ENCODE data around the gene HOXC11.

HOXC11 gene

GRCh38 chr12:53944209-53944608 is 28.7 kb upstream of the HOXC11 start:
- no peak for DNase-seq

- no peak for DNase-seq
Measured at GRCh38 chr12:53944907-53945847, 27.7 kb upstream of the HOXC11 start.

- no peak for DNase-seq
Measured at GRCh38 chr12:53947743-53948142, 25.2 kb upstream of the HOXC11 start.

GRCh38 chr12:53948650-53949593 is 24.0 kb upstream of the HOXC11 start:
- DNase-seq, result no peak

GRCh38 chr12:53949631-53950436 is 23.1 kb upstream of the HOXC11 start:
- no peak for DNase-seq

- DNase-seq, result no peak
Measured at GRCh38 chr12:53950437-53950773, 22.5 kb upstream of the HOXC11 start.

GRCh38 chr12:53950789-53951576 is 21.9 kb upstream of the HOXC11 start:
- no peak for DNase-seq

- DNase-seq, result no peak
Measured at GRCh38 chr12:53951577-53952334, 21.2 kb upstream of the HOXC11 start.

GRCh38 chr12:53952335-53952694 is 20.6 kb upstream of the HOXC11 start:
- no peak for DNase-seq

GRCh38 chr12:53952871-53953734 is 19.8 kb upstream of the HOXC11 start:
- DNase-seq, result no peak

GRCh38 chr12:53953831-53954693 is 18.9 kb upstream of the HOXC11 start:
- no peak for DNase-seq

- no peak for DNase-seq
Measured at GRCh38 chr12:53954694-53955035, 18.3 kb upstream of the HOXC11 start, which contains the start of gene HOXC12. TSS of gene HOXC12 (plus strand) at chr12:53954903. CDS start at chr12:53954930, 27 bp downstream.

GRCh38 chr12:53955036-53955775 is 17.7 kb upstream of the HOXC11 start:
- no peak for DNase-seq

GRCh38 chr12:53955776-53956250 is 17.1 kb upstream of the HOXC11 start:
- no peak for DNase-seq

GRCh38 chr12:53956251-53956887 is 16.6 kb upstream of the HOXC11 start:
- DNase-seq, result peak; percentile 37

- DNase-seq, result no peak
Measured at GRCh38 chr12:53956914-53957536, 15.9 kb upstream of the HOXC11 start.

GRCh38 chr12:53958128-53958527 is 14.8 kb upstream of the HOXC11 start:
- DNase-seq, result no peak
